ENCODE results near the gene NCAM2.

Gene NCAM2

DNA sequence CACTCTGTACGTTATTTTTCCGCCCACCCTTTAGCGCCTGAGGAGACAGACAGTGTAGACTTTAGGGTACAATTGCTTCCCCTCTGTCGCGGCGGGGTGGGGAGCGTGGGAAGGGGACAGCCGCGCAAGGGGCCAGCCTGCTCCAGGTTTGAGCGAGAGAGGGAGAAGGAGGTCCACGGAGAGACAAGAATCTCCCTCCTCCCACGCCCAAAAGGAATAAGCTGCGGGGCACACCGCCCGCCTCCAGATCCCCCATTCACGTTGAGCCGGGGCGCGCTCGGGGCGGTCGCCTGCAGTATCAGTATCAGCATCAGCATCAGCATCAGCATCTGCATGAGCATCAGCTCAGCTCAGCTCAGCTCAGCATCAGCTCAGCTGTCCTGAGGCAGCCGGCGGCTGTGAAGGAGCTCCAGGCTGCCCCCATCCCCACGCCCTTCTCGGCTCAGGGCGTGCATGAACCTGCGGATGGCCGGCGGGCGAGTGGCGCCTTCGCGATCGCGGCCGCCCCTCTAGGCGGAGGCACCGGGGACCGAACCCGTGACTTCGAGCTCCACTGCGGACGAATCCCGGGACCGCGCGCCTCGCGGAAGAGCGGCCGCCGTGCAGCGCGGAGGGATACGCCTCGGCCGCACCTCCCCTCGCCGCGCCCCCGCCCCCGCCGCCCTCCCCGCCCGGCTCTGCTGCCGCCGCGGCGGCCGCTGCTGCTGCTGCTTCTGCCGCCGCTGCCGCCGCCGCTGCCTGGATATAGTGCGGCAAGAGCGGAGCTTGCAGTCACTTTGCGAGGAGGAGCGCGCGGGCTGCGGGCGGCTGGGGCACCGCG is at the start of gene NCAM2:
TSS of gene NCAM2 (plus strand) at position 774 of the 820 bp plus-strand sequence.
- TF ChIP-seq, protein P1, sequence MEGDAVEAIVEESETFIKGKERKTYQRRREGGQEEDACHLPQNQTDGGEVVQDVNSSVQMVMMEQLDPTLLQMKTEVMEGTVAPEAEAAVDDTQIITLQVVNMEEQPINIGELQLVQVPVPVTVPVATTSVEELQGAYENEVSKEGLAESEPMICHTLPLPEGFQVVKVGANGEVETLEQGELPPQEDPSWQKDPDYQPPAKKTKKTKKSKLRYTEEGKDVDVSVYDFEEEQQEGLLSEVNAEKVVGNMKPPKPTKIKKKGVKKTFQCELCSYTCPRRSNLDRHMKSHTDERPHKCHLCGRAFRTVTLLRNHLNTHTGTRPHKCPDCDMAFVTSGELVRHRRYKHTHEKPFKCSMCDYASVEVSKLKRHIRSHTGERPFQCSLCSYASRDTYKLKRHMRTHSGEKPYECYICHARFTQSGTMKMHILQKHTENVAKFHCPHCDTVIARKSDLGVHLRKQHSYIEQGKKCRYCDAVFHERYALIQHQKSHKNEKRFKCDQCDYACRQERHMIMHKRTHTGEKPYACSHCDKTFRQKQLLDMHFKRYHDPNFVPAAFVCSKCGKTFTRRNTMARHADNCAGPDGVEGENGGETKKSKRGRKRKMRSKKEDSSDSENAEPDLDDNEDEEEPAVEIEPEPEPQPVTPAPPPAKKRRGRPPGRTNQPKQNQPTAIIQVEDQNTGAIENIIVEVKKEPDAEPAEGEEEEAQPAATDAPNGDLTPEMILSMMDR (IDR thresholded peaks at IDR 0.05), result no peak
- H3K36me3 Mint-ChIP-seq (ENCODE audit: low read depth), result no peaks in the 10 kb centered on the region
- peaks cover 6% of the 10 kb centered on the region for H3K4me1 Mint-ChIP-seq
- peak within 1 kb of the TSS; percentile 83 for H3K4me3 Mint-ChIP-seq
- peak; percentile 84 for DNase-seq
- peaks cover 48% of the 10 kb centered on the region for H3K27me3 Mint-ChIP-seq (ENCODE audit: low read depth, poor library complexity)
- no peak within 1 kb of the TSS for H3K27ac Mint-ChIP-seq
- no peaks in the 10 kb centered on the region for H3K9me3 Mint-ChIP-seq

DNA sequence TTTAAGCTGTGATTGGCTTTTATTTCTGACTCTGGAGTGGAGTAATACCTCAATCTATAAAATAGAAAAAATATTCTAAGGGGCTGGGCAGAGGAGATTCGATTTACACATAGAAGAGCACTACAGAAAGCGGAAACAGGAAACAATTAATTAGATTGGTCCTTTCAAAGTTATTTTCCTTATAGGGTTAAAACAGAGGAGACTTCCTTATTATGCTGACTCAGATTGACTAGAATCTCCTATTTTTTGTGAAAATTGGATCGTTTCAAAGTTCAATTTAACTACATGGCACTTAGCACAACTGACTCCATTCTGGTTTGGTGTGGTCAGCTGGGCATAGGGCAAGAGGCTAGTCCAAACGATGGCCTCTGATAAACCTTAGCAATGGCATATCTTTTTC is 48.3 kb upstream of the NCAM2 start:
- DNase-seq, result no peak
- H3K27me3 Mint-ChIP-seq (ENCODE audit: low read depth, poor library complexity), result no peaks in the 10 kb centered on the region
- H3K9me3 Mint-ChIP-seq, result no peaks in the 10 kb centered on the region

DNA sequence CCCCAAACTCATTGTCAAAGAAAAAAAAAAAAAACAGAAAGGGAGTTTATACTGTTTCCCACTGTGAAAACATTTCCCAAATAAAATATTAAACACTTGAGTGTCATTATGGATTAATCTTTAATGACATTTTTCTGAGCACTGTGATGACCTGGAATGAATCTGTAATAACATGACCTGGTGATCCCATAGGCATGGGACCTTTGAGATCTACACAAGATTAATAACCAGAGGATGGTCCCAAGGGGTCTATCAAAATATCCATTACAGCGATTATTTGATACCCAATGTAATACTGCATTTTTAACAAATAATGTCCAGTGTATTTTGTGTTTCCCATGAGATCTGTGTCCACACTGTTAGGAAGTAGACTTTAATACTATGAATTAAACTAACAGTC is 32.4 kb upstream of the NCAM2 start:
- H3K27ac Mint-ChIP-seq, result no peak overlapping the region
- no peak overlapping the region for H3K4me3 Mint-ChIP-seq
- no peaks in the 10 kb centered on the region for H3K36me3 Mint-ChIP-seq (ENCODE audit: low read depth)
- no peak for DNase-seq
- no peaks in the 10 kb centered on the region for H3K9me3 Mint-ChIP-seq
- TF ChIP-seq, protein P1 (IDR thresholded peaks at IDR 0.05), result no peak
- no peaks in the 10 kb centered on the region for H3K4me1 Mint-ChIP-seq
- H3K27me3 Mint-ChIP-seq (ENCODE audit: low read depth, poor library complexity), result no peaks in the 10 kb centered on the region

More for the DNA sequence above, 48.3 kb upstream of the NCAM2 start:
- peaks cover 12% of the 10 kb centered on the region for H3K4me1 Mint-ChIP-seq
- no peaks in the 10 kb centered on the region for H3K36me3 Mint-ChIP-seq (ENCODE audit: low read depth)
- no peak overlapping the region for H3K4me3 Mint-ChIP-seq
- TF ChIP-seq, protein P1 (IDR thresholded peaks at IDR 0.05), result no peak
- no peak overlapping the region for H3K27ac Mint-ChIP-seq

DNA sequence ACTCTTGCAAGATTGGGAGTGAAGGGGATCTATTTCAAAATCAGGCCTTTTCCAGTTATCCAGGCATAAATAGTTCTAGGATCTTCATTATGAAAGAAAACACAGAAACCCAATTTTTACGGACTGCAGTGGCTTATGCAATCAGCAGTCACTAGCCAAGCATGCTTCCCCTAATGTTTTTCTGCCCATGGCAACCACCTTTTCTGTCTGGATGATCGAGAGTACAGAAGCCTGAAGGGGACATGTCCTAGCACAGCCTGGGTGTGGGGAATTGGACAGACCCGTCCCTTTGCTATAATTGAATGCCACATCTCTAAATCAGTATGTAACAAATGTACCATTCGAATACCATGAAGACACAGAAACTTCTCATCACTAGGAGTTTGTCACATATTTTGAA is 29.8 kb upstream of the NCAM2 start:
- no peaks in the 10 kb centered on the region for H3K27me3 Mint-ChIP-seq (ENCODE audit: low read depth, poor library complexity)
- H3K9me3 Mint-ChIP-seq, result no peaks in the 10 kb centered on the region
- TF ChIP-seq, protein P1 (IDR thresholded peaks at IDR 0.05), result no peak
- no peaks in the 10 kb centered on the region for H3K36me3 Mint-ChIP-seq (ENCODE audit: low read depth)
- no peak overlapping the region for H3K4me3 Mint-ChIP-seq
- DNase-seq, result no peak
- H3K27ac Mint-ChIP-seq, result no peak overlapping the region
- H3K4me1 Mint-ChIP-seq, result no peaks in the 10 kb centered on the region

DNA sequence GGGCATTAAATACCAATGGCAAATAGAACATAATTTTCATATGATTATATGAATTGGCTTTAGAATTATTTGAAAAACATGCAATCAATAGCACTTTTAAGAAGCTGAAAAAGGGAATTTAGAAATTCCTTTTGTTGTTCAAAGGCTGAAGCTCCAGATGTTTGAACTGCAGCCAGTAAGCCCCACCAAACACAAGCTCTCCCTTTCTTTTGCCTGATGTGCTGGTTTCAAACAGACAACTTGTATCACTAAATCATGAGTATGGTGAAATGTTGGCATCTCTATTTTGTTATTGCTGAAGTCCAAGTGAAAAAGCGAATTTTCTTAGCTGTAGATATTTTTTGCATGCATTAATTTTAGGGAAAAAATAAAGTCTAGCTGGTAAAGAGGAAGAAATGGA is 27.5 kb upstream of the NCAM2 start:
- Mint-ChIP-seq H3K4me3 (no peak overlapping the region), H3K4me1 (no peaks in the 10 kb centered on the region), H3K27ac (no peak overlapping the region), H3K36me3 (ENCODE audit: low read depth) (no peaks in the 10 kb centered on the region), H3K27me3 (ENCODE audit: low read depth, poor library complexity) (no peaks in the 10 kb centered on the region), H3K9me3 (no peaks in the 10 kb centered on the region)
- no peak for DNase-seq
- TF ChIP-seq, protein P1 (IDR thresholded peaks at IDR 0.05), result no peak
